GM21526 (cell line): ENCODE measurements around the gene ATP11A.

Experiments
- ATAC-seq: cut with Tn5 transposase; IDR thresholded peaks from one replicate; pipeline ENCODE4 v1.9.1; 2021; ENCODE audit warnings: moderate library complexity; ENCODE audit not compliant: unreplicated experiment, low FRiP score

ATP11A gene

GRCh38 chr13:112771877-112772538 is 82.2 kb downstream of the ATP11A start:
- no peak for ATAC-seq

- ATAC-seq, result no peak
These were observed 82.7 kb downstream of the ATP11A start for GRCh38 chr13:112772539-112772909.

- ATAC-seq, result no peak
These were observed 83.1 kb downstream of the ATP11A start for GRCh38 chr13:112772929-112773328.

- ATAC-seq, result no peak
These were observed 84.0 kb downstream of the ATP11A start for GRCh38 chr13:112773601-112774447.

GRCh38 chr13:112774448-112774792 is 84.6 kb downstream of the ATP11A start:
- ATAC-seq, result no peak

GRCh38 chr13:112774829-112775565 is 85.2 kb downstream of the ATP11A start:
- no peak for ATAC-seq

GRCh38 chr13:112775791-112776279 is 86.0 kb downstream of the ATP11A start:
- ATAC-seq, result no peak

- no peak for ATAC-seq
These were observed 86.5 kb downstream of the ATP11A start for GRCh38 chr13:112776354-112776753.

GRCh38 chr13:112776971-112777370 is 87.1 kb downstream of the ATP11A start:
- no peak for ATAC-seq

- ATAC-seq, result no peak
These were observed 88.0 kb downstream of the ATP11A start for GRCh38 chr13:112777637-112778406.

GRCh38 chr13:112779856-112780604 is 90.2 kb downstream of the ATP11A start:
- no peak for ATAC-seq

GRCh38 chr13:112781287-112781686 is 91.4 kb downstream of the ATP11A start:
- ATAC-seq, result no peak

- ATAC-seq, result no peak
These were observed 92.1 kb downstream of the ATP11A start for GRCh38 chr13:112781881-112782361.

- no peak for ATAC-seq
These were observed 92.7 kb downstream of the ATP11A start for GRCh38 chr13:112782429-112783010.

- ATAC-seq, result no peak
These were observed 93.5 kb downstream of the ATP11A start for GRCh38 chr13:112783135-112783977.

GRCh38 chr13:112783978-112784371 is 94.1 kb downstream of the ATP11A start:
- no peak for ATAC-seq

GRCh38 chr13:112784811-112785482 is 95.1 kb downstream of the ATP11A start:
- ATAC-seq, result no peak

GRCh38 chr13:112785483-112785856 is 95.6 kb downstream of the ATP11A start:
- ATAC-seq, result no peak
